ENCODE data around the gene ALPL. TPM values are rescaled to one million over a fixed set of nuclear protein-coding genes. Genes with fewer than 3 reads are reported as not detected.

The ALPL gene
- total RNA-seq, 1 donor from 2014 or later: 16.7 TPM

GRCh38 chr1:21598417-21598816 is 89.2 kb downstream of the ALPL start:
- Mint-ChIP-seq H3K36me3 (ENCODE audit: low read depth) (no peaks in the 10 kb centered on the region), H3K4me3 (no peak overlapping the region), H3K9me3 (no peaks in the 10 kb centered on the region), H3K4me1 (no peaks in the 10 kb centered on the region), H3K27me3 (ENCODE audit: low read depth) (no peaks in the 10 kb centered on the region), H3K27ac (ENCODE audit: unreplicated experiment) (no peak overlapping the region)
- TF ChIP-seq, protein P1, sequence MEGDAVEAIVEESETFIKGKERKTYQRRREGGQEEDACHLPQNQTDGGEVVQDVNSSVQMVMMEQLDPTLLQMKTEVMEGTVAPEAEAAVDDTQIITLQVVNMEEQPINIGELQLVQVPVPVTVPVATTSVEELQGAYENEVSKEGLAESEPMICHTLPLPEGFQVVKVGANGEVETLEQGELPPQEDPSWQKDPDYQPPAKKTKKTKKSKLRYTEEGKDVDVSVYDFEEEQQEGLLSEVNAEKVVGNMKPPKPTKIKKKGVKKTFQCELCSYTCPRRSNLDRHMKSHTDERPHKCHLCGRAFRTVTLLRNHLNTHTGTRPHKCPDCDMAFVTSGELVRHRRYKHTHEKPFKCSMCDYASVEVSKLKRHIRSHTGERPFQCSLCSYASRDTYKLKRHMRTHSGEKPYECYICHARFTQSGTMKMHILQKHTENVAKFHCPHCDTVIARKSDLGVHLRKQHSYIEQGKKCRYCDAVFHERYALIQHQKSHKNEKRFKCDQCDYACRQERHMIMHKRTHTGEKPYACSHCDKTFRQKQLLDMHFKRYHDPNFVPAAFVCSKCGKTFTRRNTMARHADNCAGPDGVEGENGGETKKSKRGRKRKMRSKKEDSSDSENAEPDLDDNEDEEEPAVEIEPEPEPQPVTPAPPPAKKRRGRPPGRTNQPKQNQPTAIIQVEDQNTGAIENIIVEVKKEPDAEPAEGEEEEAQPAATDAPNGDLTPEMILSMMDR (conservative IDR thresholded peaks at IDR 0.05): no peak
- DNase-seq (ENCODE audit: low read depth, low spot score): no peak

- H3K27me3 Mint-ChIP-seq (ENCODE audit: low read depth): no peaks in the 10 kb centered on the region
- H3K9me3 Mint-ChIP-seq: no peaks in the 10 kb centered on the region
- H3K4me1 Mint-ChIP-seq: no peaks in the 10 kb centered on the region
- no peak overlapping the region for H3K27ac Mint-ChIP-seq (ENCODE audit: unreplicated experiment)
- TF ChIP-seq, protein P1 (conservative IDR thresholded peaks at IDR 0.05): no peak
- DNase-seq (ENCODE audit: low read depth, low spot score): no peak
- no peaks in the 10 kb centered on the region for H3K36me3 Mint-ChIP-seq (ENCODE audit: low read depth)
- H3K4me3 Mint-ChIP-seq: no peak overlapping the region
Measured at GRCh38 chr1:21598904-21599303, 89.7 kb downstream of the ALPL start.

DNA sequence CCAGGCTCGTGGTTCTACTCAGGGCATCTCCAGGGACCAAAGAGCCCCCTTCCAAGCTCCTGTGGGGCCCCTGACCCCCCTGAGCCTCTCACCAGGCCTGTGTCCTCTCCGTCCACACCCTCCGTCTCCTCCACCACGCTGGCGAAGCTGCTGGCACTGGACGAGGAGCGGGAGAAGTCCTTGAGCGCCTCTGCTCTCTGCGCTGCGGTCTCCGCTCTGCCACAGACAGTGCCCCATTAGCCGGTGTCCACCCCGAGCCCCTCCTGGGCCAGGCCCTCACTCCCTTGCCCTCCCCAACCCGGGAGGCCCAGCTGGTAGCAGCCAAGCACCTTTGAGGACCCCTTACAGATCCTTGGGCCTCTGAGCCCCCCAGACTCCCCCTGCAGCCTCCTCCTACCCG is 90.2 kb downstream of the ALPL start:
- no peaks in the 10 kb centered on the region for H3K36me3 Mint-ChIP-seq (ENCODE audit: low read depth)

GRCh38 chr1:21601278-21602048 is 92.2 kb downstream of the ALPL start:
- no peaks in the 10 kb centered on the region for H3K9me3 Mint-ChIP-seq

More for the DNA sequence above, 90.2 kb downstream of the ALPL start:
- Mint-ChIP-seq H3K27me3 (ENCODE audit: low read depth) (no peaks in the 10 kb centered on the region), H3K9me3 (no peaks in the 10 kb centered on the region), H3K27ac (ENCODE audit: unreplicated experiment) (no peak overlapping the region), H3K4me1 (no peaks in the 10 kb centered on the region), H3K4me3 (no peak overlapping the region)
- no peak for DNase-seq (ENCODE audit: low read depth, low spot score)
- TF ChIP-seq, protein P1 (conservative IDR thresholded peaks at IDR 0.05): no peak

GRCh38 chr1:21603177-21604138 is 94.2 kb downstream of the ALPL start:
- peaks cover 13% of the 10 kb centered on the region for H3K4me1 Mint-ChIP-seq
- H3K4me3 Mint-ChIP-seq: no peak overlapping the region
- H3K36me3 Mint-ChIP-seq (ENCODE audit: low read depth): no peaks in the 10 kb centered on the region
- TF ChIP-seq, protein P1 (conservative IDR thresholded peaks at IDR 0.05): no peak
- peak overlapping the region; percentile 84 for H3K27ac Mint-ChIP-seq (ENCODE audit: unreplicated experiment)
- no peaks in the 10 kb centered on the region for H3K27me3 Mint-ChIP-seq (ENCODE audit: low read depth)
- no peaks in the 10 kb centered on the region for H3K9me3 Mint-ChIP-seq
- DNase-seq (ENCODE audit: low read depth, low spot score): no peak

More at GRCh38 chr1:21601278-21602048, 92.2 kb downstream of the ALPL start:
- no peaks in the 10 kb centered on the region for H3K36me3 Mint-ChIP-seq (ENCODE audit: low read depth)
- H3K4me1 Mint-ChIP-seq: peaks cover under 1% of the 10 kb centered on the region
- TF ChIP-seq, protein P1 (conservative IDR thresholded peaks at IDR 0.05): no peak
- H3K4me3 Mint-ChIP-seq: no peak overlapping the region
- H3K27me3 Mint-ChIP-seq (ENCODE audit: low read depth): no peaks in the 10 kb centered on the region
- no peak overlapping the region for H3K27ac Mint-ChIP-seq (ENCODE audit: unreplicated experiment)
- DNase-seq (ENCODE audit: low read depth, low spot score): no peak
